ENCODE data around the gene PDE4B. TPM values are rescaled to one million over a fixed set of nuclear protein-coding genes. Genes with fewer than 3 reads are reported as not detected.

Gene PDE4B
- total and polyA plus RNA-seq, 9 of the 15 experiments (the other 6 are each of a cell fraction or from before 2014, with no cell fraction given), result 0.09 TPM; not detected in 8

DNA sequence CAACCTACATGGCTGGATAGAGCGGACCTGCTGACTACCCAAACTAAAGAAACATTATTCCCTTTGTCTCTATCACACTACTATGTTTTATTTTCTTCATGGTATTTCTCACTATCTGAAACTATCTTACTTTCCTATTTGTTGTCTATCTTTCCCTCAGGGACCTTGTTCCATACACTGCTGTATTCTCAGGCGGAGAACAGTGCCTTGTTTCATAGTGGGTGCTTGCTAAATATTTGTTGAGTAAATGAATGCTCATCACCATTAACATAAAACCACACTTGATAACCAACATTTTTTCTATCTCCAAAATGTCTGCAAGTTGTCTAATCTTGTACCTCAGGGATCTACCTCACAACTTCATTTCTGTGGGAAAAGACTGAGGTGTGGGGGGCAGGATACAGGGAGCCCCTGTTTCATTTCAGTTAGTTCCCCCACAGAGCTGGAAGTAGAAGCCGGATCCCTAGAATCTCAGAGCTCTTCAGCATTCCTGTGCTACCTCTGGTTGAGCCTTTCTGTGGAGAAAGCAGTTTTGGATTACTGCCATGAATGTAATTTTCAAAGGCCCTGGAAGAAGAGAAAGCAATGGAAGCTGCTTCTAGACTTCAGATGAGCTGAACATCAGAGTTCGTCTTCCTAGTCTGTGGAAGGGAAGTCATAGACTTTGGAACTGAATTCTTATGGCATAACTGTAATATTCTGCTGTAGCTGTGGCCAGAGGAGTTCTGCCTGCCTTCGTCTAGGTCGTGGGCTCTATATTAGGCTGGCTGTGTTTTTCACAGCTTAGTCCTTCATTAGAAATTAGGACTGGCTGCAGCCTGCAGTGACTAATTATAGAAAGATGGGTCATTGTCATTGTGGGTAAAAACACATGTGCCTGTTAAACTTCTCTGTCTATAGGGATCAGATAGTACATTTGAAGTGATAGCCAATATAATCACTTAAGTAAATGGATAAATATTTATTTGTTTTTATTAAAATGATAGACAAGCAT, 448.1 kb downstream of the PDE4B start:
- no peaks in the 10 kb centered on the region for H3K79me2 ChIP-seq (ENCODE audit: control insufficient read depth, insufficient read depth, low read length)
- ChIA-PET CTCF (ENCODE audit: low intra/inter-chr PET ratio) (interaction anchor here (3.4 kb wide), 1 partner anchor 281 kb away, joined by 58 read pairs; no protein-coding TSS in a partner anchor), POLR2A (no interaction called here)
- in situ Hi-C loops (cut with MboI), result loop anchor here (5.0 to 25.0 kb wide), 4 partner anchors 204 to 1178 kb away; no protein-coding TSS in a partner anchor
- no peak overlapping the region for H3K4me2 ChIP-seq (ENCODE audit: insufficient read depth, low read length)
- no peaks in the 10 kb centered on the region for H3K4me1 ChIP-seq (replicated peaks in 1 of 2; ENCODE audit: control insufficient read depth in 2 of 2, insufficient read depth in 2 of 2, low read length in 2 of 2)
- no peak overlapping the region for H3K4me3 ChIP-seq
- BruUV-seq (replicated peaks), result no TSS peak
- no peak overlapping the region for H3K9ac ChIP-seq (ENCODE audit: insufficient read depth in 1 of 2, low read depth in 2 of 2, low read length in 2 of 2)
- no peaks in the 10 kb centered on the region for H3K36me3 ChIP-seq (ENCODE audit: control insufficient read depth, insufficient read depth, low read length)
- H3K27ac ChIP-seq (ENCODE audit: extremely low read depth, low read depth, low read length), result no peak overlapping the region
- FAIRE-seq (no peak), ATAC-seq (no peak), DNase-seq (ENCODE audit: extremely low read depth in 1 of 4, low spot score in 3 of 4) (no peak)
- intact Hi-C loops (cut with micrococcal nuclease), result loop anchor here (10.0 kb wide), 1 partner anchor 1176 kb away; no protein-coding TSS in a partner anchor
- no peak overlapping the region for H2AFZ ChIP-seq (ENCODE audit: low read depth, low read length)
- H3K9me1 ChIP-seq (ENCODE audit: control insufficient read depth, insufficient read depth, low read length), result no peaks in the 10 kb centered on the region
- H3K27me3 ChIP-seq (ENCODE audit: control insufficient read depth in 2 of 2, insufficient read depth in 2 of 2, low read length in 2 of 2), result no peaks in the 10 kb centered on the region
- no peaks in the 10 kb centered on the region for H3K9me3 ChIP-seq (replicated peaks; ENCODE audit: control insufficient read depth, insufficient read depth, low read depth, low read length)
- whole genome bisulfite sequencing (ENCODE audit: insufficient coverage, low coverage, missing lambda C conversion rate), result 1% methylated on average over 6 of the region's 6 CpGs
- H4K20me1 ChIP-seq (replicated peaks; ENCODE audit: control insufficient read depth, insufficient read depth, low read length), result no peaks in the 10 kb centered on the region
- no peak for TF ChIP-seq ILF3 (IDR thresholded peaks at IDR 0.05; ENCODE audit: borderline replicate concordance)
- no peak for TF ChIP-seq TFAP4 (CRISPR knock-in tag; IDR thresholded peaks at IDR 0.05; ENCODE audit: borderline replicate concordance)
